ENCODE results near the gene STN1.
A peak's percentile ranks its signal among the peaks of the same experiment; 100 is the strongest.

GRCh38 chr10:103874730-103875129 lies 43.3 kb downstream of the STN1 start:
- TF ChIP-seq POLR2A (IDR thresholded peaks at IDR 0.05; ENCODE audit: control extremely low read depth in 1 of 2, low read depth in 2 of 2, low read length in 2 of 2) (no peak), HDAC2 (IDR thresholded peaks at IDR 0.05; ENCODE audit: borderline replicate concordance in 1 of 2, low read depth in 2 of 2, low read length in 2 of 2) (no peak), HDAC6 (IDR thresholded peaks at IDR 0.05; ENCODE audit: low read depth, low read length) (no peak), BCL11A (IDR thresholded peaks at IDR 0.05; ENCODE audit: low read depth in 2 of 2, low read length in 2 of 2) (no peak), CTCF (IDR thresholded peaks at IDR 0.05; ENCODE audit: control extremely low read depth in 1 of 3, insufficient read depth in 1 of 3, low read depth in 1 of 3, low read length in 3 of 3) (peak in 1 of 3 experiments; percentile 2; a peak in 1 of 4 replicates), USF2 (IDR thresholded peaks at IDR 0.05; ENCODE audit: low read length) (no peak), CHD2 (IDR thresholded peaks at IDR 0.05; ENCODE audit: low read length) (no peak), YY1 (IDR thresholded peaks at IDR 0.05; ENCODE audit: low read depth, low read length) (no peak), POU5F1 (IDR thresholded peaks at IDR 0.05; ENCODE audit: low read depth, low read length) (no peak), ATF2 (IDR thresholded peaks at IDR 0.05; ENCODE audit: low read length) (no peak), KDM1A (IDR thresholded peaks at IDR 0.05; ENCODE audit: borderline replicate concordance, low read length) (no peak)

Data from H1 (cell line).